Keratinocyte (primary cell): ENCODE measurements around the gene CNNM3. TPM values are rescaled to one million over a fixed set of nuclear protein-coding genes. Genes with fewer than 3 reads are reported as not detected.
A peak's percentile ranks its signal among the peaks of the same experiment; 100 is the strongest.

ENCODE experiments used
- DNase-seq: peaks from one replicate; pipeline ENCODE4 v3.0.0-alpha.2; 2011; ENCODE audit warnings: low read depth, missing footprints, low spot score
- FAIRE-seq: peaks from 2 replicates; lab custom pipeline; 2011; peaks lifted over from hg19 to GRCh38; lab: Jason Lieb, UNC
- H2AFZ ChIP-seq: 2 replicates; pipeline ENCODE4 v1.6.0; 2012; ENCODE audit warnings: low read length, control low read depth, inconsistent platforms; ENCODE audit not compliant: control insufficient read depth
- H3K27ac ChIP-seq: 2 replicates; pipeline ENCODE4 v1.5.1; 2011; ENCODE audit warnings: low read length; ENCODE audit not compliant: control insufficient read depth, insufficient read depth
- H3K27me3 ChIP-seq: 3 replicates; pipeline ENCODE4 v1.6.0; 2011; ENCODE audit warnings: low read length; ENCODE audit not compliant: control insufficient read depth, insufficient read depth; ENCODE audit errors: extremely low read depth
- H3K36me3 ChIP-seq, 2 experiments: 2 replicates in 1 of 2; 3 replicates in 1 of 2; pipeline ENCODE4 v1.5.1; 2011; ENCODE audit warnings: low read length in 2 of 2, mild to moderate bottlenecking in 1 of 2; ENCODE audit not compliant: control insufficient read depth in 2 of 2, insufficient read depth in 2 of 2; ENCODE audit errors: extremely low read depth in 1 of 2
- H3K4me1 ChIP-seq: 3 replicates; pipeline ENCODE4 v1.5.1; 2011; ENCODE audit warnings: low read length; ENCODE audit not compliant: control insufficient read depth, insufficient read depth; ENCODE audit errors: extremely low read depth
- H3K4me2 ChIP-seq: 3 replicates; pipeline ENCODE4 v1.6.0; 2011; ENCODE audit warnings: low read depth, low read length; ENCODE audit not compliant: control insufficient read depth, insufficient read depth; ENCODE audit errors: extremely low read depth
- H3K4me3 ChIP-seq, 3 experiments: fragments of 200-600 bp in 1 of 3; sonication (generic) in 1 of 3; 2 replicates in 2 of 3; 3 replicates in 1 of 3; pipeline ENCODE4 v1.5.1; 2011 to 2016; ENCODE audit warnings: low read length in 3 of 3, mild to moderate bottlenecking in 3 of 3, control low read depth in 2 of 3, inconsistent platforms in 1 of 3, low read depth in 1 of 3, mixed read lengths in 1 of 3, mixed run types in 1 of 3, moderate library complexity in 1 of 3; ENCODE audit not compliant: control insufficient read depth in 2 of 3, insufficient read depth in 2 of 3; ENCODE audit errors: extremely low read depth in 1 of 3
- H3K79me2 ChIP-seq: 2 replicates; pipeline ENCODE4 v1.6.0; 2012; ENCODE audit warnings: low read length; ENCODE audit not compliant: control insufficient read depth, insufficient read depth
- H3K9ac ChIP-seq: 3 replicates; pipeline ENCODE4 v1.6.0; 2011; ENCODE audit warnings: low read length; ENCODE audit not compliant: control insufficient read depth, insufficient read depth; ENCODE audit errors: extremely low read depth
- H3K9me1 ChIP-seq: 3 replicates; pipeline ENCODE4 v1.6.0; 2011; ENCODE audit warnings: low read length; ENCODE audit not compliant: control insufficient read depth, insufficient read depth; ENCODE audit errors: extremely low read depth
- H3K9me3 ChIP-seq: 2 replicates; pipeline ENCODE4 v1.5.1; 2012; ENCODE audit warnings: low read depth, low read length; ENCODE audit not compliant: control insufficient read depth
- H4K20me1 ChIP-seq: 3 replicates; pipeline ENCODE4 v1.6.0; 2011; ENCODE audit warnings: low read length; ENCODE audit not compliant: control insufficient read depth, insufficient read depth; ENCODE audit errors: extremely low read depth
- CTCF ChIP-seq, 3 experiments: IDR thresholded peaks in 1 of 3; conservative IDR thresholded peaks in 1 of 3; optimal IDR thresholded peaks in 1 of 3; 2 replicates in 2 of 3; 3 replicates in 1 of 3; pipeline versions ENCODE3 to v1.5.1; 2011; ENCODE audit warnings: low read length in 3 of 3, mild to moderate bottlenecking in 3 of 3, moderate library complexity in 2 of 3, control low read depth in 1 of 3, inconsistent platforms in 1 of 3; ENCODE audit not compliant: insufficient read depth in 2 of 3; ENCODE audit errors: extremely low read depth in 1 of 3
- EZH2 ChIP-seq: IDR thresholded peaks from one replicate; pipeline ENCODE4 v1.6.1; 2012; ENCODE audit warnings: inconsistent platforms, mild to moderate bottlenecking, low read length, moderate library complexity
- dilution Hi-C: fragments of 300-500 bp; cut with MboI; formaldehyde crosslinking; loops from one replicate; pipeline ENCODE4 v1.7.0; 2020; ENCODE audit warnings: low sequenced_read_pairs; ENCODE audit not compliant: extremely low pct_ligation_motif_present
- polyA plus RNA-seq, 5 experiments: library from polyadenylated mRNA; depleted of rRNA in 3 of 5; stranded (reverse) in 3 of 5; stranded (forward) in 1 of 5; unstranded in 1 of 5; fragments of >200 nt; gene quantifications; 1 replicate in 1 of 5; 2 replicates in 3 of 5; 3 replicates in 1 of 5; pipeline versions ENCODE4 v1.2.1 to v1.2.3, GENCODE V29; 2011 to 2012; ENCODE audit warnings: missing spikeins in 2 of 5, low read depth in 1 of 5, low replicate concordance in 1 of 5

CNNM3 gene
- polyA plus RNA-seq, 1 donor (not counting 4 experiments of a cell fraction or from before 2014, with no cell fraction given), result 2.3 TPM

DNA sequence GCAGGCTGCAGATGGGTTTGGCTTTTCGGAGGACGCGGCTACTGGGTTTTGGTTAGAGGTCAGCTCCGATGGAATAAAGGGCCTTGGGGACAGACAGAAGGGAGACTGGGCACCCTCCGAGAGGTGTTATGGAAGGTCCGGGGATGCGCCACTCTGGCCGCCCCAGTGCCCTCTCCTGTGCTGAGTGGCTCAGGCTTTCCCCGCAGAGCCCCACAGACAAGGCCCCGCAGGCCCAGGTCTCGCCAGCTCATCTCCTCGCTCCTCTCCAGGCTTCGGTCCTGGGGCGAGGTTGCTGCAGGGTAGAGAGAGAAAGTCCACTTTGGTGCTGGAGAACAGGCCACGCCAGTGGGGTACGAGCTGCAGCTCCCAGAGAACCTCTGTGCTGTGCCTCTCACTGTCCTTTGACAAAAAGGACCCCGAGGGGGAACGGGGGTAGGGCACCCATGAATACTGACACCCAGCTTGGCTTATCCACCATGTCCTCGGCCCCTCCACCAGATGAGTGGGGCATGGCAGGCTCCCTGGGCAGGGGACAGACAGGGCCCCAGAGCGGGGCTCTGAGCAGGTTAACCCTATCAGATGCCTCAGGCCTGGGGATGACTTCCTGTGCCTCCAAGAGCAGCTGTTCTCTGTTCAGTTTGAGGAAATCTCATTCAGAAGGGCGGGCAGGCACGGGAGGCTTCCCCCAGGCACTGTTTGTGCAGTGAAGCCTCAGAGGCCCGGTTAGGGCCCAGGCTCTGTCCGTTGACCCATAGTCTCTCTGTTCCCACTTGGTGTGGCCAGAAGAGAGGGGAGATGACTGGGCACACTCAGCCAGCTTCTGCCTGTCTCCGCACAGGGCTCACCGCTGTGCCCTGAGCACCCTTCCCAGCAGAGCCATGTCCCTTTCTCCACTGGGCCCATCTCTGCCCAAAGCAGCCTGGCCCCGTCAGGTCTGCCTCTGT is 15.7 kb upstream of the CNNM3 start:
- H3K27ac ChIP-seq, result no peak overlapping the region
- no peaks in the 10 kb centered on the region for H3K79me2 ChIP-seq
- no peaks in the 10 kb centered on the region for H3K4me1 ChIP-seq
- DNase-seq, result no peak
- TF ChIP-seq EZH2 (no peak), CTCF (optimal IDR thresholded peaks at IDR 0.05 in 1 of 3, IDR thresholded peaks at IDR 0.05 in 1 of 3, conservative IDR thresholded peaks at IDR 0.05 in 1 of 3; ENCODE audit: extremely low read depth in 1 of 3, insufficient read depth in 2 of 3, low read length in 3 of 3) (no peak)
- no peaks in the 10 kb centered on the region for H4K20me1 ChIP-seq
- no peaks in the 10 kb centered on the region for H3K9me3 ChIP-seq
- no peaks in the 10 kb centered on the region for H3K9me1 ChIP-seq
- no peaks in the 10 kb centered on the region for H3K27me3 ChIP-seq
- H3K9ac ChIP-seq, result no peak overlapping the region
- dilution Hi-C loops, result no loop called here
- peaks cover 0 to 3% of the 10 kb centered on the region in 2 experiments for H3K36me3 ChIP-seq
- H3K4me3 ChIP-seq, result no peak overlapping the region
- H2AFZ ChIP-seq, result no peak overlapping the region
- H3K4me2 ChIP-seq, result no peak overlapping the region
- no peak for FAIRE-seq

DNA sequence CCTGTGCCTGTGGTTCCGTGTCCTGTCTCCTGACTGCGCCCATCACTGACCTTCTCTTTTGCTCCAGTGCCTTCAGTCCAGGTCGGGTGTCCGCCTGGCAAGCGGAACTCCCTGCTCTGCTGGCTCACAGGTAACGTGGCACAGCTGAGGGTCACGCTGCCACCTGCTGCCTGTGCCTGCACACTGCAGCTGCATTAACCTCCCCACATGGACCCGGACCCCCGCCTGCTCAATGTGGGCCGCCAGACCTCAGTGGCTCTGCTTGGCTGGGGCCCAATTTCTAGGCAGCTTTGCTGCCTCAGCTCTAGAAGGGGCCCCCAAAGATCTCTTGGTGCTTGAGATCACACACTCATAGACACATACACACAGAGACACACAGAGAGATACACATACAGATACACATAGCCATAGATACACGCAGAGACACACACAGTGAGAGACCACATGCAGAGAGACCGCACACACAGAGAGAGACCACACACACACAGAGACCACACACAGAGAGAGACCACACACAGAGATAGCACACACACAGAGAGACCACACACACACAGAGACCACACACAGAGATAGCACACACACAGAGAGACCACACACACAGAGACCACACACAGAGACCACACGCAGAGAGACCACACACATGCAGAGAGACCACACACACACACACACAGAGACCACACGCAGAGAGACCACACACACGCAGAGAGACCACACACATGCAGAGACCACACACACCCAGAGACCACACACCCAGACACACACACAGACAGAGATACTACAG is 14.9 kb upstream of the CNNM3 start:
- no peak overlapping the region for H3K4me3 ChIP-seq
- no peak overlapping the region for H3K9ac ChIP-seq
- H3K27me3 ChIP-seq, result no peaks in the 10 kb centered on the region
- no peak overlapping the region for H2AFZ ChIP-seq
- FAIRE-seq, result peak; percentile 60
- no peaks in the 10 kb centered on the region for H3K9me1 ChIP-seq
- no peak overlapping the region for H3K27ac ChIP-seq
- H3K9me3 ChIP-seq, result no peaks in the 10 kb centered on the region
- TF ChIP-seq CTCF (optimal IDR thresholded peaks at IDR 0.05 in 1 of 3, IDR thresholded peaks at IDR 0.05 in 1 of 3, conservative IDR thresholded peaks at IDR 0.05 in 1 of 3; ENCODE audit: extremely low read depth in 1 of 3, insufficient read depth in 2 of 3, low read length in 3 of 3) (peak; percentile 85 to 100 (median 96)), EZH2 (no peak)
- no peaks in the 10 kb centered on the region for H3K79me2 ChIP-seq
- no peaks in the 10 kb centered on the region for H4K20me1 ChIP-seq
- DNase-seq, result no peak
- dilution Hi-C loops, result no loop called here
- H3K4me1 ChIP-seq, result no peaks in the 10 kb centered on the region
- H3K36me3 ChIP-seq, result peaks cover 0 to 3% of the 10 kb centered on the region in 2 experiments
- no peak overlapping the region for H3K4me2 ChIP-seq
